Stimulated activated CD4-positive, alpha-beta T cell treated with anti-CD3 and anti-CD28 coated beads, Interleukin-4, amount 100 ng/mL, for 1 hour (primary cell): ENCODE results near the gene RWDD4.

Experiments
- DNase-seq: peaks from one replicate; pipeline ENCODE4 v3.0.0-alpha.2; 2020

The RWDD4 gene

DNA sequence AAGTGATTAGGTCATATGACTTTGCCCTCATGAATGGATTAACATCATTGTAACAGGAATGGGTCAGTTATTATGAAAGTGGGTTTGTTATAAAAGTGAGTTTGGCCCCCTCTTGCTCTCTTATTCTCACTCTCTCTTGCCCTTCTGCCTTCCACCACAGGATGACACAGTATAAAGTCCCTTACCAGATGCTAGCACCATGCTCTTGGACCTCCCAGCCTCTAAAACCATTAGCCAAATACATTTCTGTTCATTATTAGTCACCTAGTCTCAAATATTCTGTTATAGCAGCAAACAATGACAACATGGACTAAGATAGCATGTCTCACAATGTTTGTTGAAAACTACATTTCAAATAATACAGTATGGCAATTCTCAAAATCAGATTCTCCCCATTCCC, 59.7 kb downstream of the RWDD4 start:
- DNase-seq: no peak

DNA sequence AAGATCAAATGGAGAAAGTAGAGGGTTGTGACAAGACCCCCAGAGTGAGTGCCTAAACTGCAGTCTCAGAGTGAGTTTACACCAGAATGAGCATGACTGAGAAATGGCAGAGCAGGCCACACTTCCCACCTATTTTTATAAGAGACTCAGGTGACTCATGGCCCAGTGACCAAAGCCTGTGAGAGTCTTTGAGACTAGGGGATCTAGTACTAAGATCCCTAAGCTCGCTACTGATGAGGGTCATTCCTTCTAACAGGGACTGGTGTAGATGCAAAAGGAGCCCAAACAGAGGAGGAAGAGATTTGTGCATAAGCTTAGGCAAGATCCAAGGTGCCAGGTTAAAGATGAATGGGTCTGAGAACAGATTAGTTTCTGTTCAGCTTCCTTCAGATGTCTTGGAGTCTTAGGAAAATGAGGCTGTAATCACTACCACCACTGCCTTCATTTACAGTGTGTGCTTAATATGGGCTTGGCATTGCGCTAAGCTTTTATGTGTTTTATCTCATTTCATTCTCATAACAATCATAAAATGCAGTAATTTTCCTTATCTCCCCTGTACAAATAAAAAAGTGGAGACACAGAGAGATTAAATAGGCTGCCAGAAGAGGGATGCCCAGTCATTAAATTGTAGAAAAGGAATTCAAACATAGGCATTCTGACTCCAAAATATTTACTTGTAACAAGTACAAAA, 62.8 kb downstream of the RWDD4 start:
- no peak for DNase-seq

DNA sequence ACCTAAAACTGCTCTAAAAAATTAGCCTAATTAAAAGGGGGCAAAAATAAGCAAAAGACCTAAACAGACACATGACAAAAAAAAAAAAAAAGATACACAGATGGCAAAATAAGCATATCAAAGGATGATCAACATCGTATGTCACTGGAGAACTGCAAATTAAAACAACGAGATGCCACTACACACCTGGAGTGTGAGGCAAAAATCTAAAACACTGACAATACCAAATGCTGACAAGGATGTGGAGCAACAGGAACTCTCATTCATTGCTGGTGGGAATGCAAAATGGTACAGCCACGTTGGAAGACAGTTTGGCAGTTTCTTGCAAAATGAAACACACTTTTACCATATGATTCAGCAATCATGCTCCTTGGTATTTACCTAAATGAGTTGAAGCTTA, 64.2 kb downstream of the RWDD4 start:
- no peak for DNase-seq

DNA sequence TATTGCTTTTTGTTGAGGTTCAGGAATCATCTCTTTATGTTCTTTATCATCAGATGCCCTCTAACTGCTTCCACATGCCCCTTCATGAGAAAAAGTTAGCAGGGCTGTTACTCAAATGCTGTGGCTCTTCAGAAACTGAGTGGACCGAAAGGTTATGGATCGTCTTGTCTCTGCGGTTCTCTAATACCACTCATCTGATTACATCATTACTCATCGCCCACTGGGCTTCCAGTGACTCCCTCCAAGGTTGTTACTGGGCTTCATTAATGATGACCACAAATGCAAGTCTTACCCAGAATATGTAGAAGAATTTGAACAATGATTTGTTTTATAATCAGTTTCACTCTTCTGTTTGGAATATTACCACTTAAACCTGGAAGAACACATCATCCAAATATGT, 67.7 kb downstream of the RWDD4 start:
- DNase-seq: no peak
